PC-3 (cell line): ENCODE data around the gene IL20RB. TPM values are rescaled to one million over a fixed set of nuclear protein-coding genes. Genes with fewer than 3 reads are reported as not detected.

Experiments used
- ATAC-seq: fragments of 200-7000 bp; cut with Tn5 transposase; 2 replicates; pipeline ENCODE4 v1.9.1; 2020; ENCODE audit warnings: mild to moderate bottlenecking, moderate library complexity
- BruUV-seq: library from RNA; stranded (reverse); fragments of 400-500 nt; replicated peaks from 2 replicates; lab custom pipeline; 2021; lab: Mats Ljungman, UMichigan
- CTCF ChIA-PET: fragments of 300-600 bp; sonication (Branson Sonifier 250); formaldehyde crosslinking; loops from one replicate; lab custom pipeline; 2022; ENCODE audit warnings: antibody characterized with exemption; lab: Charles Lee
- POLR2A ChIA-PET: fragments of 300-600 bp; sonication (Branson Sonifier 250); formaldehyde crosslinking; loops from one replicate; lab custom pipeline; 2022; ENCODE audit warnings: antibody characterized with exemption; ENCODE audit not compliant: unreplicated experiment; lab: Charles Lee
- DNase-seq: peaks from one replicate; pipeline ENCODE4 v3.0.0-alpha.2; 2015
- H2AFZ ChIP-seq: fragments of 300-600 bp; sonication (generic); 2 replicates; pipeline ENCODE4 v1.6.0; 2016; ENCODE audit warnings: antibody characterized with exemption, low read length
- H3F3A ChIP-seq: fragments of 300-600 bp; sonication (generic); one replicate; pipeline ENCODE4 v1.6.0; 2017; ENCODE audit warnings: antibody characterized with exemption, low read length, control low read depth, mild to moderate bottlenecking; ENCODE audit not compliant: unreplicated experiment
- H3K27ac ChIP-seq: fragments of 300-600 bp; sonication (generic); 2 replicates; pipeline ENCODE4 v1.5.1; 2016; ENCODE audit warnings: mild to moderate bottlenecking, low read length
- H3K27me3 ChIP-seq: fragments of 300-600 bp; sonication (generic); 2 replicates; pipeline ENCODE4 v1.6.1; 2016; ENCODE audit warnings: low read length, mixed read lengths
- H3K36me3 ChIP-seq: fragments of 300-600 bp; sonication (generic); 2 replicates; pipeline ENCODE4 v1.6.1; 2016; ENCODE audit warnings: low read depth, mixed run types, low read length, mixed read lengths
- H3K4me1 ChIP-seq: fragments of 300-600 bp; sonication (generic); 2 replicates; pipeline ENCODE4 v1.5.1; 2016; ENCODE audit warnings: low read length; ENCODE audit not compliant: insufficient read depth
- H3K4me2 ChIP-seq: fragments of 300-600 bp; sonication (generic); 2 replicates; pipeline ENCODE4 v1.6.0; 2016; ENCODE audit warnings: low read length
- H3K4me3 ChIP-seq: fragments of 300-600 bp; sonication (generic); 2 replicates; pipeline ENCODE4 v1.5.1; 2016; ENCODE audit warnings: mild to moderate bottlenecking, low read length, mixed read lengths
- H3K79me2 ChIP-seq: fragments of 300-600 bp; sonication (generic); 2 replicates; pipeline ENCODE4 v1.6.1; 2017; ENCODE audit warnings: low read length, mixed read lengths
- H3K9ac ChIP-seq: fragments of 300-600 bp; sonication (generic); 2 replicates; pipeline ENCODE4 v1.6.0; 2016; ENCODE audit warnings: mild to moderate bottlenecking, low read length
- H3K9me2 ChIP-seq: fragments of 300-600 bp; sonication (generic); replicated peaks from 2 replicates; pipeline ENCODE4 v1.6.1; 2016; ENCODE audit warnings: mixed run types, low read length, mixed read lengths
- H3K9me3 ChIP-seq: fragments of 300-600 bp; sonication (generic); 2 replicates; pipeline ENCODE4 v1.6.1; 2016; ENCODE audit warnings: low read length, mixed read lengths
- H4K20me1 ChIP-seq: fragments of 300-600 bp; sonication (generic); 2 replicates; pipeline ENCODE4 v1.6.1; 2016; ENCODE audit warnings: low read length, mixed read lengths
- CTCF ChIP-seq: fragments of 300-600 bp; sonication (generic); conservative IDR thresholded peaks from 2 replicates; pipeline ENCODE4 v1.5.1; 2017; ENCODE audit warnings: antibody characterized with exemption, low read depth, mild to moderate bottlenecking, low read length
- EZH2 ChIP-seq: fragments of 300-600 bp; sonication (generic); IDR thresholded peaks from one replicate; pipeline ENCODE4 v1.6.1; 2017; ENCODE audit warnings: antibody characterized with exemption, mild to moderate bottlenecking, low read length; ENCODE audit not compliant: unreplicated experiment
- EZH2phosphoT487 ChIP-seq: fragments of 300-600 bp; sonication (generic); IDR thresholded peaks from 2 replicates; pipeline ENCODE4 v1.6.1; 2018; ENCODE audit warnings: mild to moderate bottlenecking, antibody characterized with exemption, low read length, borderline replicate concordance
- intact Hi-C: fragments of 100-400 bp; cut with micrococcal nuclease; formaldehyde crosslinking; loops from 2 replicates; pipeline ENCODE4 v1.9.0; 2023
- total RNA-seq: library from RNA; depleted of rRNA; stranded (reverse); fragments of >200 nt; gene quantifications from 2 replicates; pipeline ENCODE4 v1.2.3, GENCODE V29; 2014

Gene IL20RB
- total RNA-seq, 1 experiment from 2014 or later = 0.73 TPM

GRCh38 chr3:137011153-137011552 lies 53.4 kb downstream of the IL20RB start:
- Histone ChIP-seq H3K27me3 (no peaks in the 10 kb centered on the region), H3K4me2 (no peak overlapping the region), H4K20me1 (no peaks in the 10 kb centered on the region), H2AFZ (no peak overlapping the region), H3F3A (no peaks in the 10 kb centered on the region), H3K9me3 (no peaks in the 10 kb centered on the region), H3K9ac (no peak overlapping the region), H3K79me2 (no peaks in the 10 kb centered on the region), H3K27ac (no peak overlapping the region), H3K36me3 (no peaks in the 10 kb centered on the region), H3K9me2 (no peaks in the 10 kb centered on the region), H3K4me3 (no peak overlapping the region), H3K4me1 (peaks cover 5% of the 10 kb centered on the region; the same call in 1 of the 2 replicates)
- ChIA-PET CTCF (no interaction called here), POLR2A (no interaction called here)
- no TSS peak for BruUV-seq
- intact Hi-C loops = loop anchor here (5.0 kb wide), 2 partner anchors 194 to 619 kb away; partner anchors contain the start of gene SLC35G2
- ATAC-seq (no peak), DNase-seq (no peak)
- TF ChIP-seq EZH2 (no peak), EZH2phosphoT487 (no peak), CTCF (no peak)

- no peak for DNase-seq
- Histone ChIP-seq H3K9me3 (no peaks in the 10 kb centered on the region), H3K9ac (no peak overlapping the region), H3K36me3 (no peaks in the 10 kb centered on the region), H3K27ac (no peak overlapping the region), H3F3A (no peaks in the 10 kb centered on the region), H3K27me3 (no peaks in the 10 kb centered on the region), H3K79me2 (no peaks in the 10 kb centered on the region), H4K20me1 (no peaks in the 10 kb centered on the region), H3K9me2 (no peaks in the 10 kb centered on the region), H3K4me3 (no peak overlapping the region), H2AFZ (no peak overlapping the region), H3K4me2 (no peak overlapping the region), H3K4me1 (peaks cover 5% of the 10 kb centered on the region; the same call in 1 of the 2 replicates)
- ChIA-PET POLR2A (no interaction called here), CTCF (no interaction called here)
- intact Hi-C loops = loop anchor here (5.0 kb wide), 2 partner anchors 195 to 620 kb away; partner anchors contain the start of gene SLC35G2
- no peak for ATAC-seq
- BruUV-seq = no TSS peak
- no peak for TF ChIP-seq CTCF
These were observed 54.3 kb downstream of the IL20RB start for GRCh38 chr3:137012097-137012501.

GRCh38 chr3:137013951-137014688 lies 56.3 kb downstream of the IL20RB start:
- ATAC-seq = peak; percentile 92

More at GRCh38 chr3:137013951-137014688, 56.3 kb downstream of the IL20RB start:
- peaks cover 5% of the 10 kb centered on the region; the same call in 1 of the 2 replicates for H3K4me1 ChIP-seq
- H3K79me2 ChIP-seq = no peaks in the 10 kb centered on the region
- ChIA-PET POLR2A (interaction anchor here (0.6 kb wide), 1 partner anchor 261 kb away, joined by 4 read pairs; the partner anchor contains the start of gene STAG1), CTCF (interaction anchor here (0.6 to 1.2 kb wide), 11 partner anchors 15 to 939 kb away, joined by 3 to 22 read pairs (median 3); partner anchors contain the start of genes NCK1 and STAG1)
- peak overlapping the region; percentile 72 for H3K4me3 ChIP-seq
- BruUV-seq = no TSS peak
- no peaks in the 10 kb centered on the region for H3K9me3 ChIP-seq
- peak overlapping the region; percentile 23; the same call in 1 of the 2 replicates for H3K9ac ChIP-seq
- peak overlapping the region; percentile 90 for H2AFZ ChIP-seq
- H3F3A ChIP-seq = no peaks in the 10 kb centered on the region
- H3K4me2 ChIP-seq = peak overlapping the region; percentile 84
- H3K27ac ChIP-seq = no peak overlapping the region
- TF ChIP-seq CTCF = peak; percentile 77
- TF ChIP-seq EZH2phosphoT487 = no peak
- TF ChIP-seq EZH2 = no peak
- H4K20me1 ChIP-seq = no peaks in the 10 kb centered on the region
- DNase-seq = peak; percentile 89
- no peaks in the 10 kb centered on the region for H3K27me3 ChIP-seq
- intact Hi-C loops = loop anchor here (1.0 to 5.0 kb wide), 6 partner anchors 65 to 939 kb away; partner anchors contain the start of gene SLC35G2
- no peaks in the 10 kb centered on the region for H3K9me2 ChIP-seq
- H3K36me3 ChIP-seq = no peaks in the 10 kb centered on the region
